Eye (tissue), 1 donor: ENCODE measurements around the gene VSTM5.
A peak's percentile ranks its signal among the peaks of the same experiment; 100 is the strongest.
"Not testable (repeated sequence)": the region's sequence is repeated elsewhere in the genome, so short reads cannot be mapped to it uniquely, and the experiment has no call there.

Experiments used
- DNase-seq: peaks from one replicate; pipeline ENCODE4 v3.0.0-alpha.2; 2015

VSTM5 gene

GRCh38 chr11:93784935-93785360 lies 65.5 kb downstream of the VSTM5 start:
- DNase-seq = no peak

GRCh38 chr11:93784145-93784934 lies 66.1 kb downstream of the VSTM5 start, which contains the start of gene MED17:
Gene MED17, plus strand, starts transcription at chr11:93784282. Its CDS starts 232 bp downstream, at chr11:93784514.
- peak; percentile 98 for DNase-seq

- no peak for DNase-seq
These were observed 66.7 kb downstream of the VSTM5 start for GRCh38 chr11:93783765-93784144.

GRCh38 chr11:93783362-93783761 lies 67.1 kb downstream of the VSTM5 start:
- DNase-seq = no peak

- DNase-seq = peak; percentile 9
These were observed 75.1 kb downstream of the VSTM5 start for GRCh38 chr11:93775289-93775688.

GRCh38 chr11:93774560-93774959 lies 75.9 kb downstream of the VSTM5 start:
- DNase-seq = not testable (repeated sequence)

- DNase-seq = no peak
These were observed 76.7 kb downstream of the VSTM5 start for GRCh38 chr11:93773601-93774200.

GRCh38 chr11:93773045-93773477 lies 77.4 kb downstream of the VSTM5 start:
- DNase-seq = no peak

GRCh38 chr11:93772123-93772522 lies 78.3 kb downstream of the VSTM5 start:
- no peak for DNase-seq

GRCh38 chr11:93770160-93770559 lies 80.3 kb downstream of the VSTM5 start:
- DNase-seq = no peak
